GM18873 (cell line): ENCODE measurements around the gene CENPK.
"Not testable (repeated sequence)": the region's sequence is repeated elsewhere in the genome, so short reads cannot be mapped to it uniquely, and the experiment has no call there.

Experiments
- ATAC-seq: cut with Tn5 transposase; IDR thresholded peaks from one replicate; pipeline ENCODE4 v1.9.1; 2021; ENCODE audit warnings: mild to moderate bottlenecking, moderate library complexity, moderate number of reproducible peaks; ENCODE audit not compliant: unreplicated experiment, low FRiP score

The CENPK gene, protein sequence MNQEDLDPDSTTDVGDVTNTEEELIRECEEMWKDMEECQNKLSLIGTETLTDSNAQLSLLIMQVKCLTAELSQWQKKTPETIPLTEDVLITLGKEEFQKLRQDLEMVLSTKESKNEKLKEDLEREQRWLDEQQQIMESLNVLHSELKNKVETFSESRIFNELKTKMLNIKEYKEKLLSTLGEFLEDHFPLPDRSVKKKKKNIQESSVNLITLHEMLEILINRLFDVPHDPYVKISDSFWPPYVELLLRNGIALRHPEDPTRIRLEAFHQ

DNA sequence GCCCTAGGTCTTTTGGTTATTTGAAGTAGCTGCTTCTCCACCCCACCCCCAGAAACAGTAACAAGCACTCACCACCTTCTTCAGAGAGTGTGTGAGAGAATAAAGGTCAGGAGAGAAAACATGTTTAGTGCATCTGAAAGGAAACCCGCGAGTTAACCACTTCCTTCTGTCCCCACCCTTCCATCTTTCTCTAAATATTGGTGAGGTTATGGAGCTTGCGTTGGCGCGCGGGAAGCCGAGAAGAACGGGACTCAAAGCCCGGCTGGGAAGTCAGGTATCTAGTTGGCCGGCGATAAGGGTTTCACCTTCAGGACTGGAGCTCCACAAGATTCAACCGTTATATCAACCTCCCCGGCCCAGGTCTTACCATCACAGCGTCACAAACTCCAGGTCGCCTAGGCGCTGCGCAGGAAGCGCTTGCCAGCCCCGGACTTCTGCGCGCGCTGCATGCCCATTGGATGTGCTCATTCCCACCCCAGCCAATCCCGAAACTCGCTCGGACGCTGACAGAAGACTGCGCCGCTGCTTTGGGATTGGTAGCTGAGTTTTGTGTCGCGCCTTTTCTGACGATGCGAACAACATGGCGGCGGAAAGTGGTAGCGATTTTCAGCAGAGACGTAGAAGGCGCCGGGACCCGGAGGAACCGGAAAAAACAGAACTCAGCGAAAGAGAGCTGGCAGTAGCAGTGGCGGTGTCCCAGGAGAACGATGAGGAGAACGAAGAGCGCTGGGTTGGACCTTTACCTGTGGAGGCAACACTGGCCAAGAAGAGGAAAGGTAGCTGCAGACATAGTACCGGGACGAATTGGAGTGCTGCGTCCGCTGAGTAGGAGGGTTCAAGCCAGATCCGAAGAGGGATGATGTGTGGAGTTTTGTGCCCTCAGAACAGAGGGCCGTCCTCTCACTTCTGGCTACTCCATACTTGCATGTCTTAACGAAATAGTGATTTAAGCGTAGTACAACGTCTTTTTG, at the start of gene CENPK, which contains the start of gene PPWD1:
CENPK (minus strand) TSS at position 438 of the 971 bp plus-strand sequence. CDS start 8,261 bp downstream, outside the sequence.
PPWD1 (plus strand) TSS at position 566 of the 971 bp plus-strand sequence; CDS start at position 581, 15 bp downstream.
- peak; percentile 99 for ATAC-seq

DNA sequence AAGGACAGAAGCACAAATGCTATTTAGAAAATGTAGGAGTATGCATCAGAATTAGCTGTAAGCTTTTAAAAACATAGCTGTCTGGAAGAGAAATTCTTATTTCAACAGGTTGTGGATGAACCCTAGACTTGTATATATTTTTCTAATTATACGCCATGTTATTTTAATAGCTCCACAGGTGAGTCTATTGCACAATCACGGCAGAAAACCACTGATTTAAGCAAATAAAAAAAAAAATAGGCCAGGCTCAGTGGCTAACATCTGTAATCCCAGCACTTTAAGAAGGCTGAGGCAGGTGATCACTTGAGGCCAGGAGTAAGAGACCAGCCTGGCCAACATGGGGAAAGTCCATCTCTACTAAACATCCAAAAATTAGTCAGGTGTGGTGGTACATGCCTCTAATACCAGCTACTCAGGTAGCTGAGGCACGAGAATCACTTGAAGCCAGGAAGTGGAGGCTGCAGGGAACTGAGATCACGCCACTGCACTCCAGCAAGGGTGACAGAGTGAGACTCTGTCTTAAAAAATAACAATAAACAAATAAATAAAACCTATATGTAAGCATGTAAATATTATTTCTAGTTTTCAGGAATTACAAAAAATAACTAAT, 49.4 kb upstream of the CENPK start:
- ATAC-seq, result no peak

DNA sequence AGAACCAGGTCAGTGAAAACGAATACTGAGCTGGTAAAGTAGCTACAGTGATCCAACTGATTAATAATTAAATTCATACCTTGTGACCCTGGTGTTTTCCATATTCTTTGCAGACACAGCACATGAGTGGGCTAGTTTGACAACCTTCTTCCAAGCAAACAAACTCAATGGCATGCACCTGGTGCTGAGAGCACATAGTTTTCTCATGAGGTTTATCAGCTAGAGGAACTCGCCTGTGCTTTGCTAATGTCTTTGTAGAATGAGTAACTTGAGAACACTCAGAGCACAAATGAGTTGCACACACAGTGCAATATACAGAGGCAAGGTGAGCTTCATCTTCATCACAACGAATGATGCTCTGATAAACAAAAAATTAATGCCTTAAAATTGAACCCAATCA, 48.6 kb upstream of the CENPK start:
- no peak for ATAC-seq

DNA sequence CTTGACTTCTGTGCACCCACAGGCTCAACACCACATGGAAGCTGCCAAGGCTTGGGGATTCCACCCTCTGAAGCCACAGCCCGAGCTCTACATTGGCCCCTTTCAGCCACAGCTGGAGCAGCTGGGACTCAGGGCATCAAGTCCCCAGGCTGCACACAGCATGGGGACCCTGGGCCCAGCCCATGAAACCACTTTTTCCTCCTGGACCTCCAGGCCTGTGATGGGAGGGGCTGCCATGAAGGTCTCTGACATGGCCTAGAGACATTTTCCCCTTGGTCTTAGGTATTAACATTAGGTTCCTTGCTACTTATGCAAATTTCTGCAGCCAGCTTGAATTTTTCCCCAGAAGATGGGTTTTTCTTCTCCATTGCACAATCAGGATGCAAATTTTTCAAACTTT, 38.8 kb upstream of the CENPK start:
- ATAC-seq, result not testable (repeated sequence)

DNA sequence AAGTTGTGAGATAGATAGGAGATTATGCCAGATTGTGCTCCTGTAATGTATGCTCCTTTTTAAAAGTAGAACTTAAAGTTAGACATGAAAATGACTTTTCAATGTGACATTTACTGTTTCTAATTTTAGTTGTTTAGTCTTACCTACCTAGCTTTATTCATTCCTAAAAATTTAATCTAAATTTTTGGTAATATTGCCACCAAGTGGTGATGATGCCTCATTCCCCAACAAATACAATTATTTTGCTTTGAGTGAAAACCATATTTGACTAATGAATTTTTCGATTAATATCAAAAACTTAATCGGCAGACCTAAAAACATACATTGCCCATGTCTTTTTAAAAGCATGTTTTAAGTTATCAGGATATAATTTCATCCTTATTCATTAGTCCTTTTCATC, 25.7 kb upstream of the CENPK start:
- ATAC-seq, result no peak

DNA sequence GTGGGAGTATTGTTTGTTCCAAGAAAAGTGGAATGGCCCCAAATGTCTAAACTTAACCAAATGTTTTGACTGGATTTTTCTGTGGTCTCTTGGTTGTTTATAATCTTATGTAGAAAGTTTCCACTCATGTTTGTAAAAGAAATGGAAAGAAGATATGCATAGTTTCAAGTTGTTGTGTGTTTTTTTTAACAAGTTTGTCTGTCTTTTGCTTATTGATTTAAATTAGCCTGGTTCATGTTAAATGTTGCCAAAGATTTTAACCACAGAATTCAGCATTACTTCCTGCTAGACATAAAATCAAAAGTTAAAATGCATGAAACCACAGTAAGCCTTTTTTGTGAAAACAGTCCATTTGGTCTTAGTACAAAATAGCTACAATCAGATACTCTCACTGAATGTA, 14.2 kb upstream of the CENPK start:
- ATAC-seq, result no peak

DNA sequence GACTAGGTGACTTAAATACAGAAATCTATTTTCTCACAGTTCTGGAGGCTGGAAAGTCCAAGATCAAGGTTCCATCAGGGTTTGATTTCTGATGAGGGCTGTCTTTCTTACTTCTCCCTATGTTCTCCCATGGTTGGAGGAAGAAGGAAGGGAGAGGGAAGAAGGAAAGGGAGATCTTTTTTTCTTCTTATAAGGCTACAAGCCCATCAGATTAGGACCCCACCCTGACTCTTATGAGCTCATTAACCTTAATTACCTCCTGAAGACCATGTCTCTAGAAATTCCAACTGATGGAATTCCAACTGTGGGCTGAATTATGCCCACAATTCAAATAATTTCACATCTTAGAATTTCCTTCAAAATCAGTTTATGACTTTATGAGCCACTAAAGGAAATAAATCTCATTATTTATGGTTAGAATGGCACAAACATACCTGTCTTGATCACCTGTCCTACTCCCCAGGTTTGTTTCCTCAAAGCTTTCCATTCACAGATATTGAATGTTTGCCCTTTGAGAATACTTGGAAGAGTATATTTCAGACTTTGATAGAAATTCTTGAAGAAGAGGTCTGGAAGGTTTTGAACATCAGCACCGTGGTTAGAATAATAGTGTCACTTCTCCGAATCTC, 7.7 kb upstream of the CENPK start:
- ATAC-seq, result no peak

DNA sequence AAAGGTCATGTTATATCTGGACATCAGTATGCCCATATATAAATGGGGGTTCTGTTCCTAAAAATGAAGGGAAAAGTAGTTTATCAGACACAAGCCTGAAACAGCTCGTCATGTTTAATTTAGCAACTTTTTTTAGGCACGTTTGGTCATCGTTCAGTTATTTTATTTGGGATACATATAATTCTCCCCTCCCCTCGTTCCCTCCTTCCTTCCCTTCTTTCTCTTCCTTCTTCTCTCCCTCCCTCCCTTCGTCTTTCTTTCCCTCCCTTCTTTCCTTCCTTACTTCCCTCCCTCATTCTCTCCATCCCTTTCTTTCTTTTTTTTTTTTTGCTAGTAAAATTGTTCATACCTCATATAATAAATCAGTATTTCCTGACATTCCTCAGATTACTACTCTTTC, 3.5 kb upstream of the CENPK start:
- ATAC-seq, result no peak

DNA sequence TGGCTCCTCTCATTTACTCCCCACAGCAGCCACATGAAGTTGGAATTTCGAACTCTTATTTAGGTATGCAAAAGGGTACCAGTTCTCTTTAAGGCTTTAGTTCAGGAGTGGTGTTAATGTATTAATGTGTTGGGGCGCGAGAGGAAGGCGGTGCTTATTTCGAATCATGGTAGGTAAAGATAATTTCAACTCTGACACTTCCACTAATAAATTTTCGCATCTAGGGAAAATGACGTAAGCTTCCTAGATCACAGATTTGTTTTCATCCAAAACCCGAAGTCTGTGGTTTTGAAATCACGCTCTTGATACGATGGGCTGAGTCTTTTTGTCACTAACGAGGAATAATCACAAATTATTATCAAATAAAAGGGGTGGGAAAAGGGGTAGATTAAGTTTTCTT, 809 bp upstream of the CENPK start:
- ATAC-seq, result no peak

DNA sequence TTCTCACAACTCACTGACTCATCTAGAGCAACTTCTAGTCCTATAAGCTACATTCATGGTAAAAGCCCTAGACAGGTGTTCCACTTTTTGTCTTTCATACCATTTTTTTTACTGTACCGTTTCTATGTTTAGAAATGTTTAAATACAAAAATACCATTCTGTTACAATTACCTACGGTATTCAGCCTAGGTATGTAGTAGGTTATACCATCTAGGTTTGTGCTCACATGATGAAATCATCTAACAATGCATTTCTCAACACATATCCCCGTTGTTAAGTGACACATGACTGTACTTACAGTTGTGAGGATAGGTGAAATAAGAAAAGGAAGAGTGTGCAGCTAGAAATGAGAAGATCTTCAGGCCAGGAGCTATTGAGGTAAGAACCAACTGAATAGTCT, 6.2 kb downstream of the CENPK start:
- no peak for ATAC-seq

DNA sequence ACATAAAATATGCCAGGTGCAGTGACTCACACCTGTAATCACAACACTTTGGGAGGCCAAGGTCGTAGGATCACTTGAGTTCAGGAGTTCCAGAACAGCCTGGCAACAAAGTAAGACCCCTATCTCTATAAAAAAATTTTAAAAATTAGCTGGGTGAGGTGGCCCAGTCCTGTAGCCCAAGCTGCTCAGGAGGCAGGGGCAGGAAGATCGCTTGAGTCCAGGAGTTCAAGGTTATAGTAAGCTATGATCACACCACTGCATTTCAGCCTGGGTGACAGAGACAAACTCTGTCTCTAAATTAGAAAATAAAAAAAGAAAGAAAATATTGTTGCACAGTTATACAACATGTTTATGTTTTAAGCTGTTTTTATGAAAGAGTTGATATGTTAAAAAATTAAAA, 6.8 kb downstream of the CENPK start:
- ATAC-seq, result no peak

DNA sequence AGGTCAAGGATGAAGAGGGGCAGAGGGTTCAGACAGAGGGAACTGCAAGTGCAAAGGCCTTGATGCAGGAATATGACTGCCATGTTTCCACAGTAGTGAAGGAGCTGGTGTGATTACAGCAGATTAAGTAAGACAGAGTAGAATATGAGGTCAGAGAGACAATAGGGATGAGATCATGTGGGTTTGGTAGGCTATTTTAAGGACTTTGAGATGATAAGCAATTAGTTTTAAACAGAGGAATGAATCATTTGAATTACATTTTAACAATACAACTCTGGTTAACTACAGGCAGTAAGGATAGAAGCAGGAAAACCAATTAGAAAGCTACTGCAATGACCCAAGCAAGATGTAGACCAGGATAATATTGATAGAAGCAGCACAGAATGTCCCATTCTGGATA, 7.7 kb downstream of the CENPK start:
- ATAC-seq, result no peak

DNA sequence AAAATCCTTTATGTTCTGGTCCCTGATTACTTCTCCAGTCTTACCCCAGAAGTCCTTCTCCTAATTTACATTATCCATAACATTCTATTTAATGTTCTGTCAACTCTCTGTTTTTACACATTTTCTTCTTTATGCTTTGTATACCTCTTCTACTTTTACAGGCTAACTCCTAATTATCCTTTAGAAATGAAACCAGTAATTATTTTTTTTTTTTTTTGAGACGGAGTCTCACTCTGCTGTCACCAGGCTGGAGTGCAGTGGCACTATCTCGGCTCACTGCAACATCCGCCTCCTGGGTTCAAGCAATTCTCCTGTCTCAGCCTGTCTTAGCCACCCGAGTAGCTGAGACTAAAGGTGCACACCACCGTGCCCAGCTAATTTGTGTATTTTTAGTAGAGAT, 9.0 kb downstream of the CENPK start:
- ATAC-seq, result no peak

DNA sequence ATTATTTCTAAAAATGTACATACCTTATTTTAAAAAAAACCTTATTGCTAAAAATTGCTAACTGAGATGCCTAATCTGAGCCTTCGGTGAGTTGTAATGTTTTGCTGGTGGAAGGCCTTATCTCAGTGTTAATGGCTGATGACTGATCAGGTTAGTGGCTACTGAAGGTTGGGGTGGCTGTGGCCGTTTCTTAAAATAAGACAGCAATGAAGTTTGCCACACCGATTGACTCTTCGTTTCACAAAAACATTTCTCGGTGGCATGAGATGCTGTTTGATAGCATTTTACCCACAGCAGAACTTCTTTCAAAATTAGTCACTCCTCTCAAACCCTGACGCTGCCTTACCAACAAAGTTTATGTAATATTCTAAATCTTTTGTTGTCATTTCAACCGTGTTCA, 14.7 kb downstream of the CENPK start:
- no peak for ATAC-seq

DNA sequence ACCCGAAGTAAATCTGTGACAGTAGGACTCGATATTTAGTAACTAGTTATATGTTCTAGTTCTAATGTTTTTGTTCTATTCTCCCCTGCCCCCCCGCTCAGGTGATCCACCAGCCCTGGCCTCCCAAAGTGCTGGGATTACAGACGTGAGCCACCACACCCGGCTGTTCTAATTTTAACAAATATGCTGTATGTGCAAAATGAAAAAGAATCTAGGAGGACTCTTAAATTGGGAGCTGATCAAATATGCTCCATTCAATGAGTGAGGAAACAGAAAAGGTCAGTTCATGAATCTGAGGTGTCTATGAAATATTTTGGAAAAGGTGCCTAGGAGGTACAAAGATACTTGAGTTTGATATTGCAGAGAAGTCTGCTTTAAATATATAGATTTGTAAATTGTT, 16.8 kb downstream of the CENPK start:
- ATAC-seq, result no peak

DNA sequence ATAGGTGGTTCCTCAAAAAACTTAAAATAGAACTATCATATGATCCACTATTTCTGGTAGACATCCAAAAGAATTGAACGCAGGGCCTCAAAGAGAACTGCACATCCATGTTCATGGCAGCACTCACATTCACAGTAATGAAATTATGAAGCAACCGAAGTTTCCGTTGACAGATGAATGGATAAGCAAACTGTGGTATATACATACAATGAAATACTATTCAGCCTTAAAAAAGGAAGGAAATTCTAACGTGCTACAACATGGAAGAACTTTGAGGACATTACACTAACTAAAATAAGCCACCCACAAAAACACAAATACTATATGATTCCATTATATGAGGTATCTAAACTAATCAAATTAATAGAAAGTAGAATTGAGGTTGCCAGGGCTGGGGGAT, 18.5 kb downstream of the CENPK start:
- no peak for ATAC-seq

DNA sequence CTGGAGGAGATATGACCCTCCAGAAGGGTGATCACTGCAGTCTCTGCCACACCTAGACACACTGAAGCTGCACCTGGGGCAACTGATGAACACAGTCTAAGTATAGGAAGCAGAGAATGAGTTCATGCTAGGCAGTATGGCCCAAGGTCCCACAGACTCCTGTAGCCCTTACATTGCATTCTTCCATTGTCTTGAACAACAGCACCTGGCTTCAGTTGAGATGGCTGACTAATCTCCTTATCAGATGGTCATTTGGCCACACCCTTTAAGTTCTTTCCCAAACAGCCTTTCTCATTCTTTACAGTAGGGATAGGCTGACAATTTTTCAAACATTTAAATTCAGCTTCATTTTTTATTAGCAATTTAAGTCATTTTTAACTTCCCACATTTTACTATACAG, 23.1 kb downstream of the CENPK start:
- ATAC-seq, result no peak

DNA sequence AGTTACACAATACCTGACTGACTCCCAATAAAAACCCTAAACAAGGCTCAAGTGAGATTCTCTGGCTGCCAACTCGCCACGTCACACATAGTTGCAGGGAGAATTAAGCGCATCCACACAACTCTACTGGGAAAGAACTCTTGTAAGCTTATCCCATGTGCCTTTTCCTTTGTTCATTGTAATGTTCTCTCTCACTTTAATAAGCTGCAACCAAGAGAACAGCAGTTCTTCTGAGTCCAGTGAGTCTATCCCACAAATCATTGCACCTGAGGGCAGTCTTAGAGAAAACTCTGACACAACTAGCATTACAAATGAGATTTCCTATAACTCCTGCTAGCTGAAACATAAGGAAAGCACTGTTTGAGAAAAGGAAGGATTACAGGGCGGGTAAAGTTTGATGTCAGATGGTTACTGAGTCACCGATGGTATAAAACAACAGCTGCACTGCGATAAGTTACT, 27.4 kb downstream of the CENPK start:
- no peak for ATAC-seq

DNA sequence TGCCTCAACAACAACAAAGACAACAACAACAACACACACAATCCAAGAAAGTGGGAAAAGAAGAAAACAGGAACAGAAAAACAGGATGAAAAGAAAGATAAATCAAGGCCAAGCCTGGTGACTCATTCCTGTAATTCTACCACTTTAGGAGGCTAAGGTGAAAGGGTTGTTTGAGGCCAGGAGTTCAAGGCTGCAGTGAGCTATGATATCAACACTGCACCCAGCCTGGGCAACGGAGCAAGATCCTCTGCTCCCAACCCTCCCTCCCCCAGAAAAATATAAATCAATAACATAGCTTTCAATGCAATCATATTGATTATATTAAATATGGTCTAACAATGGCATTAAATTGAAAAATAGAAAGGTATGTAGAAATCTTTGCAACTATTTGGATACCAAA, 32.1 kb downstream of the CENPK start:
- no peak for ATAC-seq

DNA sequence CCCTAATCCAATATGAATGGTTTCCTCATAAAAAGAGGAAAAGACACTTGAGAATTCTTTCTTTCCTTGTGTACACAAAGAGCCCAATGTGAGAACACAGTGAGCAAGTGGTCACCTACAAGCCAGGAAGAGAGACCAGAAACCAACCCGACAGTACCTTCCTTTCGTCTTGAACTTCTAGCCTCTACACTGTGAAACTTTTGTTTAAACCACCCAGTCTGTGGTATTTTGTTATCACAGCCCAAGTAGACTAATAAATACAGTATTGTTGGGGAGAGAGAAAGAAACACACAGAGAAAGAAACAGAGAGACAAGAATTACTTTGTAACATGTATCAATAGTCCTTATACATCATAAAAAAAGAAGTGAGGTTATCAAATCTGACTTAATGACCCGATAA, 37.2 kb downstream of the CENPK start:
- ATAC-seq, result no peak
